PC-9 (cell line): ENCODE data around the gene PLEKHA7. TPM values are rescaled to one million over a fixed set of nuclear protein-coding genes. Genes with fewer than 3 reads are reported as not detected.

ENCODE experiments used
- BruUV-seq: library from RNA; stranded (reverse); fragments of 400-500 nt; replicated peaks from 2 replicates; lab custom pipeline; 2021; lab: Mats Ljungman, UMichigan
- CTCF ChIA-PET: fragments of 300-600 bp; sonication (Branson Sonifier 250); formaldehyde crosslinking; loops from one replicate; lab custom pipeline; 2022; ENCODE audit warnings: antibody characterized with exemption; lab: Charles Lee
- POLR2A ChIA-PET: fragments of 300-600 bp; sonication (Branson Sonifier 250); formaldehyde crosslinking; loops from one replicate; lab custom pipeline; 2022; ENCODE audit warnings: antibody characterized with exemption; ENCODE audit not compliant: unreplicated experiment; lab: Charles Lee
- DNase-seq, 2 experiments: peaks; one replicate each; pipeline versions ENCODE4 v3.0.0 to v3.0.0-alpha.2; 2015 to 2022; ENCODE audit warnings: mixed read lengths in 1 of 2
- H2AFZ ChIP-seq: fragments of 200-600 bp; sonication (generic); 2 replicates; pipeline ENCODE4 v1.8.1; 2017; ENCODE audit warnings: antibody characterized with exemption
- H3F3A ChIP-seq: fragments of 200-600 bp; sonication (generic); 2 replicates; pipeline ENCODE4 v1.8.1; 2017; ENCODE audit warnings: antibody characterized with exemption, mild to moderate bottlenecking, low read depth; ENCODE audit not compliant: insufficient read depth
- H3K27ac ChIP-seq: fragments of 200-600 bp; sonication (generic); 2 replicates; pipeline ENCODE4 v1.6.1; 2016; ENCODE audit warnings: mixed run types
- H3K27me3 ChIP-seq: fragments of 200-600 bp; sonication (generic); 2 replicates; pipeline ENCODE4 v1.6.1; 2016; ENCODE audit warnings: low read depth, mixed run types; ENCODE audit not compliant: insufficient read depth
- H3K36me3 ChIP-seq: fragments of 200-600 bp; sonication (generic); 2 replicates; pipeline ENCODE4 v1.6.1; 2016; ENCODE audit warnings: low read depth, mixed run types
- H3K4me1 ChIP-seq: fragments of 200-600 bp; sonication (generic); replicated peaks from 2 replicates; pipeline ENCODE4 v1.6.1; 2016; ENCODE audit warnings: mixed run types; ENCODE audit not compliant: insufficient read depth
- H3K4me2 ChIP-seq: fragments of 200-600 bp; sonication (generic); 2 replicates; pipeline ENCODE4 v1.6.1; 2017; ENCODE audit warnings: mixed run types
- H3K4me3 ChIP-seq: fragments of 200-600 bp; sonication (generic); 2 replicates; pipeline ENCODE4 v1.6.1; 2016; ENCODE audit warnings: mixed run types
- H3K79me2 ChIP-seq: fragments of 200-600 bp; sonication (generic); 2 replicates; pipeline ENCODE4 v1.6.1; 2017; ENCODE audit warnings: low read depth, mixed run types
- H3K9me2 ChIP-seq: fragments of 200-600 bp; sonication (generic); 2 replicates; pipeline ENCODE4 v1.8.1; 2017; ENCODE audit warnings: mild to moderate bottlenecking; ENCODE audit not compliant: insufficient read depth
- H3K9me3 ChIP-seq: fragments of 200-600 bp; sonication (generic); 2 replicates; pipeline ENCODE4 v1.8.1; 2016; ENCODE audit warnings: low read depth; ENCODE audit not compliant: insufficient read depth
- H4K20me1 ChIP-seq: fragments of 200-600 bp; sonication (generic); 2 replicates; pipeline ENCODE4 v1.8.1; 2017; ENCODE audit not compliant: insufficient read depth
- EZH2 ChIP-seq: fragments of 200-600 bp; sonication (generic); IDR thresholded peaks from 2 replicates; pipeline ENCODE4 v1.8.0; 2017; ENCODE audit warnings: antibody characterized with exemption, low read depth
- intact Hi-C: fragments of 100-400 bp; cut with micrococcal nuclease; formaldehyde crosslinking; loops from one replicate; pipeline ENCODE4 v1.10.0; 2022; ENCODE audit not compliant: unreplicated experiment
- total RNA-seq: library from RNA; stranded (reverse); gene quantifications from 2 replicates; pipeline ENCODE4 v1.2.3, GENCODE V29; 2021
- TF ChIP-seq, protein P1 (sequence below): fragments of 200-600 bp; sonication (generic); conservative IDR thresholded peaks from 2 replicates; pipeline ENCODE4 v1.6.1; 2017; ENCODE audit warnings: mixed run types, antibody characterized with exemption, mild to moderate bottlenecking, moderate library complexity

PLEKHA7 gene
- total RNA-seq, 1 experiment from 2014 or later, result 26.9 TPM

DNA sequence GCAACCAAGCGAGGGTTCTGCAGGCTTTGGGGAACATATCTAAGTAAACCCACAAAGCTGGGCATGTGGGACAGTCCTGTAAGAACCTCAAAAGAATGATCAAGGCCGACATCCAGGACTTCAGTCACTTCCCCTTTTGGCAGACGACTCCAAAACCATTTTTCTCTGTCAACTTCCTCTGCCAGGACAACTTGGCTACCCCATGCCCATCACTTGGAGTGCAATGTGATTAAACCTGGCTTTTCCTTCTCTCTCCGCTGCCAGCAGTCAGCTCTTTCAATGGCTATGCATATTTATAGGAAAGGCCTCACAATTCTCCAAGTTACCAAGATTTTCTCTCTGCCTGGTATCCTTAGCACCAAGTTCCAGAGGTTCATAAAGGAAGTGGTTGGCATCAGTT, 196.9 kb downstream of the PLEKHA7 start:
- Histone ChIP-seq H3K27ac (no peak overlapping the region), H3K79me2 (peaks cover 4% of the 10 kb centered on the region; the same call in 1 of the 2 replicates), H2AFZ (no peak overlapping the region), H3K27me3 (no peaks in the 10 kb centered on the region), H3F3A (peaks cover 9% of the 10 kb centered on the region; the same call in 1 of the 2 replicates), H3K4me3 (no peak overlapping the region), H3K9me2 (no peaks in the 10 kb centered on the region), H4K20me1 (no peaks in the 10 kb centered on the region), H3K4me2 (no peak overlapping the region), H3K9me3 (no peaks in the 10 kb centered on the region), H3K36me3 (0 out of 2 replicates have a peak, but pooled peaks cover 3% of the 10 kb centered on the region), H3K4me1 (peaks cover 30% of the 10 kb centered on the region)
- intact Hi-C loops, result no loop called here
- DNase-seq, result no peak
- TF ChIP-seq EZH2, result no peak
- TF ChIP-seq, protein P1, sequence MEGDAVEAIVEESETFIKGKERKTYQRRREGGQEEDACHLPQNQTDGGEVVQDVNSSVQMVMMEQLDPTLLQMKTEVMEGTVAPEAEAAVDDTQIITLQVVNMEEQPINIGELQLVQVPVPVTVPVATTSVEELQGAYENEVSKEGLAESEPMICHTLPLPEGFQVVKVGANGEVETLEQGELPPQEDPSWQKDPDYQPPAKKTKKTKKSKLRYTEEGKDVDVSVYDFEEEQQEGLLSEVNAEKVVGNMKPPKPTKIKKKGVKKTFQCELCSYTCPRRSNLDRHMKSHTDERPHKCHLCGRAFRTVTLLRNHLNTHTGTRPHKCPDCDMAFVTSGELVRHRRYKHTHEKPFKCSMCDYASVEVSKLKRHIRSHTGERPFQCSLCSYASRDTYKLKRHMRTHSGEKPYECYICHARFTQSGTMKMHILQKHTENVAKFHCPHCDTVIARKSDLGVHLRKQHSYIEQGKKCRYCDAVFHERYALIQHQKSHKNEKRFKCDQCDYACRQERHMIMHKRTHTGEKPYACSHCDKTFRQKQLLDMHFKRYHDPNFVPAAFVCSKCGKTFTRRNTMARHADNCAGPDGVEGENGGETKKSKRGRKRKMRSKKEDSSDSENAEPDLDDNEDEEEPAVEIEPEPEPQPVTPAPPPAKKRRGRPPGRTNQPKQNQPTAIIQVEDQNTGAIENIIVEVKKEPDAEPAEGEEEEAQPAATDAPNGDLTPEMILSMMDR, result no peak
- POLR2A ChIA-PET, result no interaction called here
- BruUV-seq, result no TSS peak
- CTCF ChIA-PET, result no interaction called here

DNA sequence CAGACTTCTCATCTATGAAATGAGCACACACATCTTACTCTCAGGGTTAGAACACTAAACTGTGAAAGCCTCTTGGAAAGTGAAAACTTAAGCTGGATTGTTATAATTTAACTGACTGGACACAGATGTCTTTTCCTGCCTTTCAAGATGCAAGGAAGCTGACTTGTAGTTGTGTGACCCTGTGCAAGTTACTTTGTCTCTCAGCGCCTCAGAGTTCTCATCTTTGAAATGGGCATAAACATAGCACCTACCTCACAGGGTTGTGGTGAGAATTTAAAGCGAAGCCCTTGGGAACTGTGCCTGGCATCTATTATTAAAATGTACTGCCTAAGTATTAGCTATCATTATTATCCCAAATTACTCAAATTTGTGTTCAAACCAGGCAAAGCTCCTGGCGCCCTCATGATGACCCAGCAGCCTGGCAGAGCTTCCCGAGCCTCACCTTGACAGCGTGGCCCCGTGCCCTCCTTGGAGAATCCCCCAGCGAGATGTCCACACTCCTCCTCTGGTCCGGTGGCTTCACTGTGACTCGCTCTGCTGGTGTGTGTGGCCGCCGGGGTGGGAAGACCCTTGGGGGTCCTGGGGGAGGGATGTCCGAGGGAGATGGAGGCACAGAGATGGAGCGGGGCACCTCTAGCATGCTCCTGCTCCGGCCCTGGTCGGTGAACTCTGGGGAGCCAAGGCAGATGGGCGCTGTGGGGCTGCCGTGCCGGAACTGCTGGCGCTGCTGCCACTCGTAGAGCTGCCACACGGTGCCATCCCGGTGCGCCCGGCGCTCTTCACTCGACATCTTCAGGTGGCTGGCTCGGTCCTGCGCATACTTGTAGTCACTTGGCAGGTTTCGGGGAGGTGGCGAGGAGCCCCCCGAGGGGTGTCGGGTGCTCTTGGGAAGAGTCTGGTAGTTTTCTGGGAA, 197.6 kb downstream of the PLEKHA7 start:
- peaks cover 7% of the 10 kb centered on the region; the same call in 1 of the 2 replicates for H3F3A ChIP-seq
- ChIA-PET CTCF (no interaction called here), POLR2A (no interaction called here)
- H3K4me2 ChIP-seq, result no peak overlapping the region
- no TSS peak for BruUV-seq
- H4K20me1 ChIP-seq, result no peaks in the 10 kb centered on the region
- intact Hi-C loops, result no loop called here
- H3K9me2 ChIP-seq, result no peaks in the 10 kb centered on the region
- no peak overlapping the region for H3K27ac ChIP-seq
- H3K4me1 ChIP-seq, result peaks cover 24% of the 10 kb centered on the region
- H3K27me3 ChIP-seq, result no peaks in the 10 kb centered on the region
- H3K36me3 ChIP-seq, result 0 out of 2 replicates have a peak, but pooled peaks cover 3% of the 10 kb centered on the region
- no peak overlapping the region for H3K4me3 ChIP-seq
- H2AFZ ChIP-seq, result no peak overlapping the region
- TF ChIP-seq, protein P1, result no peak
- TF ChIP-seq EZH2, result no peak
- DNase-seq, result no peak
- no peaks in the 10 kb centered on the region for H3K9me3 ChIP-seq
- peaks cover 4% of the 10 kb centered on the region; the same call in 1 of the 2 replicates for H3K79me2 ChIP-seq

DNA sequence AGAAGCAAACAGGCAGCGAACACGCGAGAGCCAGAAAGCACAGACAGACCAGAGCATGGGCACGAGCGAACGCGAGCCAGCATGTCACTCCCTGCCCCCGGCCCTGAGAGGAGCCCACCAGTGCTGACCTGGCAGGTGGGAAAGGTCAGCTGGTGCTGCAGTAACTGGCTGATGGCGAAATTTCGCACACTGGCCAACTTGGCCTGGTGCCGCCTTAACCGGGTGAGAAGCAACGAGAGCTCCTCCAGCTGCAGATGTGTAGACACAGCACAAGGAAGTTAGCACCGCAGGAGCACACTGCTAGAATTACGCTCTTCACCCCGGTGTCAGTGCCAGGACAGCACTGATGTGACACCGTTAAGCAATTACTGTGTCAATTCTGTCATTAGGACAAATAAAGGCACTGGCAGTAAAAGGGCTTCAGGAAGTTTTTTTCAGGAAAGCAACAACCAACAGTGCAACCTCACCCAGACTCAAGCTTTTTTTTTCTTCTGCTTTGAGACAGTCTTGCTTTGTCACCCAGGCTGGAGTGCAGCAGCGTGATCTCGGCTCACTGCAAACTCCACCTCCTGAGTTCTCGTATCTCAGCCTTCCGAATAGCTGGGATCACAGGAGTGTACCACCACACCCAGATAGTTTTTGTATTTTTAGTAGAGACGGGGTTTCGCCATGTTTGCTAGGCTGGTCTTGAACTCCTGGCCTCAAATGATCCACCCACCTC, 199.0 kb downstream of the PLEKHA7 start:
- POLR2A ChIA-PET, result no interaction called here
- BruUV-seq, result no TSS peak
- H3F3A ChIP-seq, result no peaks in the 10 kb centered on the region
- no peak for DNase-seq
- no peaks in the 10 kb centered on the region for H3K9me3 ChIP-seq
- CTCF ChIA-PET, result no interaction called here
- no peaks in the 10 kb centered on the region for H4K20me1 ChIP-seq
- H3K9me2 ChIP-seq, result no peaks in the 10 kb centered on the region
- peaks cover 4% of the 10 kb centered on the region; the same call in 1 of the 2 replicates for H3K79me2 ChIP-seq
- no peak for TF ChIP-seq EZH2
- TF ChIP-seq, protein P1, result no peak
- no peaks in the 10 kb centered on the region for H3K27me3 ChIP-seq
- intact Hi-C loops, result no loop called here
- H3K4me3 ChIP-seq, result no peak overlapping the region
- no peak overlapping the region for H2AFZ ChIP-seq
- no peak overlapping the region for H3K27ac ChIP-seq
- H3K4me1 ChIP-seq, result peaks cover 10% of the 10 kb centered on the region
- no peak overlapping the region for H3K4me2 ChIP-seq
- H3K36me3 ChIP-seq, result 0 out of 2 replicates have a peak, but pooled peaks cover 3% of the 10 kb centered on the region
